ENCODE measurements around the gene RAP1GDS1.
"Not testable (repeated sequence)": the region's sequence is repeated elsewhere in the genome, so short reads cannot be mapped to it uniquely, and the experiment has no call there.

RAP1GDS1 gene

DNA sequence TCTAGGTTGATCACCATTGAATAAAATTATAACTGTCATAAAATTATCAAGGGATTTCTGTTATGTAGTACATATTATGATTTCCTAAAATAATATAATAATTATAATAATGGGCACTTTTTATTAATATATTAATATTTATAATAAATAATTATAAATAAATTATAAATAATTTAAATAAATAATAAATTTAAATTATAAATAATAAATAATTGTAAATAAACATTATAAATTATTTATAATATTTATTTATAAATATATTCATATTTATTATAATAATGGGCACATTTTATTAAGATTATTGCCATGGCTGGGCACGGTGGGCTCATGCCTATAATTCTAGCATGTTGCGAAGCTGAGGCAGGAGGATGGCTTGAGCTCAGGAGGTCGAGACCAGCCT is 24.5 kb downstream of the RAP1GDS1 start:
- FAIRE-seq (no peak), DNase-seq (ENCODE audit: insufficient read length, low spot score) (no peak)

DNA sequence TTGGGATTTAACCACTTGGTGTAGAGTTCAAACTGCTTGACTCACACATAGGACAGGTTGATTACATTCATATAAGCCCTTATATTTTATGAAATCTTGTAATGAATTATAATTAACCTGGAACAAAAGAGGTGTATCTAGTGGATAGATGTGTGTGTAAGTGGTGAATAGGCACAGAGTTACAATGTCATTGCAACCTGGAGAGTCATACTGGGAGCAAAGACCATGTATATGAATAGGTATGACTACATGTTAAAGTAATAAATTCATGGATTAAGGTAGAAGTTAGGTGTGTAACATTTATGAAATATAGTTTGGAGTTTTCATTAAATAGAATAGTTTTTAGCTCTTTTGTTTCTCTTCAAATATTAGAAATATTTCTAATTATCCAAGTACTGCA is 26.1 kb downstream of the RAP1GDS1 start:
- FAIRE-seq (no peak), DNase-seq (ENCODE audit: insufficient read length, low spot score) (no peak)

DNA sequence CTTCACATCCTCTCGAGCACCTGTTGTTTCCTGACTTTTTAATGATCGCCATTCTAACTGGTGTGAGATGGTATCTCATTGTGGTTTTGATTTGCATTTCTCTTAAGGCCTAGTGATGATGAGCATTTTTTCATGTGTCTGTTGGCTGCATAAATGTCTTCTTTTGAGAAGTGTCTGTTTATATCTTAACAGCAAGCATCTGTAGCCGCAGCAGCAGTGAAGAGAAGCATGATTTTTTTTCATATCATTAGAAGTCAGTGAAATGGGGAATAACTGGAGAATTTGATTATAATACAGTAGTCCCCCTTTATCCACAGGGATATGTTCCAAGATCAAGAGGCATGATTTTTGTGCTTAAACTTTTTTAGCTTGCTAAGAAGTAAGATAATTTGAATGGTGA is 27.5 kb downstream of the RAP1GDS1 start:
- FAIRE-seq; DNase-seq (ENCODE audit: insufficient read length, low spot score): not testable (repeated sequence)

DNA sequence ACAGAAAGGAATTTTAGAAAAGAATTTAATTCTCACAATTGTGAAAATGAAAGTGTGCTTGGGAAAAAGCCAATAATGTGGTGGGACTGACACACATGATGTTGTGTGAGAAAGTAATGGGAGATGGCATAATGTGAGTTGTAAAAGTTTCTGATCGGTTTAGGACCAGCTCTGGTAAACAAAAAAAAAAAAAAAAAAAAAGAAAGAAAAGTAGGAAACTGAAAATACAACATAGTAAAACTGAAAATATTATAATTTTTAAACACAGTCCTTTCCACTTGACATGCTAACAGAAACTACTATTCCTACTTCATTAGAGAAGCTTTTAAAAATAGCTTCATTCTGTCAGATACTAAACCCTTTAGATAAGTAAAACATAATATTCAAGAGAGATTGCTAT is 28.2 kb downstream of the RAP1GDS1 start:
- FAIRE-seq (no peak), DNase-seq (ENCODE audit: insufficient read length, low spot score) (no peak)

DNA sequence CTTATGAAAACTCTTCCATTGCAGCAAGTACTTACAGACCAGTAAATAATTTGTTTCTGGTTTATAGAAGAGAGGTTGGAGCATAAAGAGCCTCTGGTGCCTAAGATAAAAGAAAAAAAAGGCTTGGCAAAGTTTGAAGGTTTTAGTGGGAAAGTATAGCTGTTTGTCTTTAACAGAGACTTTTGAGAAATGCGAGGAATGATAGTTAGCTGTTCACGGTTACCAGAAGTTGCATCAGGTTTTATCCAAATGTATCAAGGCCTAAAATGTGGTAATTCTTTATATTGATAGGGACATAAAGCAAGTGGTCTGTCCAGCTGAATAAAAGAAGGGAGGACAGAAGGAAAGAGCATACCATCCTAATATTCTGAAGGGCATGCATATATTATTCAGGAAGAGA is 29.3 kb downstream of the RAP1GDS1 start:
- DNase-seq (ENCODE audit: insufficient read length, low spot score) = no peak
- no peak for FAIRE-seq

DNA sequence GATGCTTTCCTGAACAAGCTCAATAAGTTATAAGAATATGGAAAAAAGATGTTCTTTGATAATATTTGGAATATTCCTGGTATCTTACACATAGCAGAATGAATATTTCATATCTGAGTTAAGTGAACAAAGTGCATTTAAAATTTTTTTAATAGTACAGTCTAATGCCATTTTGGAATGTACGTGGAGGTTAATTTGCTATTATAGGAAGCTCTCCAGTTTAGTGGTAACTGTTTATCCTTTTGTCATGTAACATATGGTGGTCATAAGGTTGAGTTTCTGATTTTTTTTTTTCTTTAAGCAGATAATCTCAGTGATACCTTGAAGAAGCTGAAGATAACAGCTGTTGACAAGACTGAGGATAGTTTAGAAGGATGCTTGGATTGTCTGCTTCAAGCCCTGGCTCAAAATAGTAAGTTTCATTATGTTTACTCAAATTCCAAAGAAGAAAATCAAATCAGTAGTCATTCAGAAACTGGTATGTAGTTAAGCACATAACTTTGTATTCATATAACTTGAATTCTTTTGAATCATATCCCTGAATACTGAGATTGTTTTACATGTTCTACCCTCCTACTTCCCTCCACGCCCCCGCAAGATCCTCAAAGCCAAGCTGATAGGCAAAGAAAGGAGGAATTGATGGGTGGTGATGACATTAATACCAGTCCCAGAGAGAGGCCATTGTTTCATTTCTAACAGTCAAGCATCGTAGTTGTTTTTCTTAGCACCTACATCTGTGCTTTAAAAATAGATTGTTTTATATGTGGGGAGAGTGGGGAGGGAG is 32.1 kb downstream of the RAP1GDS1 start:
- DNase-seq (ENCODE audit: insufficient read length, low spot score) (no peak), FAIRE-seq (no peak)

DNA sequence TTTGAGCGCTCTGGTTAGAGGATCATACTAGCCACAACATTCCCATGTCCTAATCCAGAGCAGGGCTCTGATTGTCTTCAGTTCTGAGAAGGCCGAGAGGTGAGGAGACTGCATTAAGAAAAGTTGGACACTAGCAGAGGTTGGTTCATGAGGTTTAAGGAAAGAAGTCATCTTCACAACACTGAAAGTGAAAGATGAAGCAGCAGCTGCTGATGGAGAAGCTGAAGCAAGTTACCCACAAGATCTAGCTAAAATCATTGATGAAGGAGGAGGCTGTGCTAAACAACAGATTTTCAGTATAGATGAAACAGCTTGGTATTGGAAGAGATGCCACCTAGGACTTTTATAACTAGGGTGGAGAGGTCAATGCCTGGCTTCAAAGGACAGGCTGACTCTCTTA is 36.8 kb downstream of the RAP1GDS1 start:
- no peak for FAIRE-seq
- no peak for DNase-seq (ENCODE audit: insufficient read length, low spot score)

DNA sequence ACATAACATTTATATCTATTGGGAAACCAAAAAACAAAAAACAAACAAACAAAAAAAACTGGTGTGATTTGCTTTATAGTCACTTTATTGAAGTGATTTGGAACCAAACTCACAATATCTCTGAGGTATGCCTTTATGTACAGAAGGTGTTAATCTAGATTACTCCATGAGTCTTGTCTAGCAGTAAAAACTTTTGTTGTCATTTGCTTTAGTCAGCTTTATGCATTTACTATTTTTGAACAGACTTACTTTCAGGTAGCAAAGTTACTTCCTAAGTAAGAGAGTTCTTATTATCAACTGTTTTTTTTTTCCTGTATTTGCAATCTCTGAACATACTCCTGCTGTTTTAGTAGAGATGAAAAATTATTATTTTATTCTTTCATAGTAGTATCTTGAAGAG is 39.5 kb downstream of the RAP1GDS1 start:
- DNase-seq (ENCODE audit: insufficient read length, low spot score) (no peak), FAIRE-seq (no peak)

DNA sequence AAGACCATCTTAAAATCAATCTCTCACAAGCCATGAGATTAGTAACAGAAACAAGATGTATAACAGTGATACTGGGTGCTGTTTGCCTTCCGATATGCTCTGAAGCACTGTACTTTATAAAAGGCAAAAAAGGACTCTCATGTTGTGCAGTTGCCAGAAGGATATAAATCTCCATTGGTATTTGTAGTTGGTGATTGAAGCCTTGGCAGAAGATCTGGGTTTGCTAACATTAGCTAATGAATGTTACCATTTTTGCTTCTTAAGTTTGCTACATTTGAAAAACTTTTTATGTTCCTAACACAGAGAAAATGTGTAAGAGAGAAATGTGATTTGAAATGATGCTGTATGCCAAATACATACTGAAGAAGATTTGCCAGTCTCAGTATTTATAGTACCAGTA is 44.4 kb downstream of the RAP1GDS1 start:
- no peak for FAIRE-seq

DNA sequence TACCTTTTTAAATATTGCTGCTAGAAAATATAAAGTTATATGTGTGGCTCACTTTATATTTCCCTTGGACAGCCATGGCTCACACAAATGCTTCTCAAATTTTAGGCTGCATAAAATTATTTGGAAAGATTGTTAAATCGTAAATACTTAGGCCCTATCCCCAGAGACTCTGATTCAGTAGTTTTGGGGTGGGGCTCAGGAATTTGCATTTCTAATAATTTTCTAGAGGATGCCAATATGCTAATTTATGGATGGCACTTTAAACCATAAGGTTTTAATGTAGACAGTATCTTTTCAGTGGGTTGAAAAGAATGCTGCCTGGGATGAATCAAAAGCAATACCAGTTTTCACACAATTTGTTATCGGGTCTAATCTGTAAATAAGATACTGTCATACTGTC is 49.7 kb downstream of the RAP1GDS1 start:
- no peak for FAIRE-seq

More for the DNA sequence above, 44.4 kb downstream of the RAP1GDS1 start:
- DNase-seq (ENCODE audit: insufficient read length, low spot score) = no peak

DNA sequence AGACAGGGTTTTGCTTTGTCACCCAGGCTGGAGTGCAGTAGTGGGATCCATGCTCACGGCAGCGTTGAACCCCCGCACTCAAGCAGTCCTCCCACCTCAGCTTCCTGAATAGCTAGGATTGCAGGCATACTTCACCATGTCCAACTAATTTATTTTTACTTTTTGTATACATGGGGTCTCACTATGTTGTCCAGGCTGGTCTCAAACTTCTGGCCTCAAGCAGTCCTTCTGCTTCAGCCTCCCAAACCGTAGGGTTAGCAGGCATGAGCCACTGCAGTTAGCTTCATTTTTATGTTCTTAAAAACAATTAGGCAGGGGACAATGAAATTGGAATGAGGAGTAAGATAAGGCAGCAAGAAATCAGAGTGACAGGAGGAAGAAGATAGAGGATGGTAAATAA is 50.5 kb downstream of the RAP1GDS1 start:
- DNase-seq (ENCODE audit: insufficient read length, low spot score) (no peak), FAIRE-seq (no peak)

More for the DNA sequence above, 49.7 kb downstream of the RAP1GDS1 start:
- DNase-seq (ENCODE audit: insufficient read length, low spot score) = no peak

DNA sequence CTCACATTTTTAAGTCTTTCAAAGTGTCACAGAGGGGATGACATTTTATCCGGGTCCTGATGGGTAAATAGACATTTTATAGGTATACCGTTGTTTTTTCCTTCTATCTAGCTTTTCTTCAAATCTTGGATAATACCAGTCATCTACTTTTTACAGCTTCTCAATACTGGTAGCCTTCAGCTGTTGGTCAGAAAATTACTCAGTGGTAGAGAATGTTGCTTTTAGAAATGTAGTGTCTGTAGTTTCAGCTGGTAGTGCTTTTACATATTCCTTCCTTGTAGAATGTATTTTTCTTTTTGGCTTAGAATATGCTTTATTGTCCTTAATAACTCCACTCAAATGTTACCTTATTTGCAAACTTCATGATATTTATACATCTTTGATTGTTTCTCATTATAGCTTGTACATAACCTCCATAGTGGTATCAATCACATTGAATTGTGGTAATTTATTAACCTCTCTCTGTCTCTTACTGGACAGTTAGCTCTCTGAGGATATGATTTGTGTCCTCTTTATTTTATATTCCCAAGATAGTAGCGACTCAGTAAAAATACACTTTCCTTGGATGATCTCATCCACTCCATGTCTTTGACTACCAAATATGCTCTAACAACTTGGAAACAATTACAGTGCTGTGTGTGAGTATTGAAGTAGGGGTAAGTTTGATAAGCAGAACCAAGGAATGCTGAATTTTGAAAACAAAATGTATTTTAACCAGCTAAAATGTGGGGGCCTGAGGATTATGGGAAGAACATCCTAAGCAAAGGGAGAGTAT is 53.8 kb downstream of the RAP1GDS1 start:
- no peak for DNase-seq (ENCODE audit: insufficient read length, low spot score)
- FAIRE-seq = no peak

DNA sequence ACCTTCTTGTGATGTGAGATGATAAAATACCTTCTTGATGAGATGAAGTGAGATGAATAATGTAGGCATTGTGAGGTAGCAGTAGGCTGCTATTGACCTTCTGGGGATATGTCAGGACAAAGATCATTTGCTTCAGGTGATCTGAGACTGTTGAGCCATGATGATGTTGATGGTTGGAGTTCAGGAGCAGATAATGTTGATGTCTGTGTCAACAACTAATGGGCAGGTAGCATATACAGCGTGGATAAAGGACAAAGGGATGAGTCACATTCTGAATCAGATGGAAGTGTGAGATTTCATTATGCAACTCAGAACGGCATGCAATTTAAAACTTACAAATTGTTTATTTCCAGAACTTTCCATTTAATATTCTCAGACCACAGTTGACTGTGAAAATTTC is 57.3 kb downstream of the RAP1GDS1 start:
- no peak for DNase-seq (ENCODE audit: insufficient read length, low spot score)
- FAIRE-seq = no peak

DNA sequence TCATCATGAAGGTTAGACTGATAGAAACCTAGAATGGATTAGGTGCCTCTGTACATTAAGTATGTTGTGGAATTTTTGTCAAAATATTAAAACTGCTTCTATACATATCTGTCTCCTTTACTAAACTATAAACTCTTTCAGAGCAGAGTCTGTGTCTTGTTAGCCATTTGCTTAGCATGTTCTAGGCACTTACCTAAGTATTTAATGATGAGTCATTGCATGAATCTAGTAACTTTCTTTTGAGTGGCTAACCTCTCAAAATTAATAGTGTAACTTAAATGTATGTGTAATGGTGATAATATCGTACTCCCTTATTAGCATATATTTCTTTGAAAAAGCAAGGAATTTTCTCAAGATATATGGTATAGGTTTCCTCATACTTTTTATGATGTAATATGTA is 57.8 kb downstream of the RAP1GDS1 start:
- DNase-seq (ENCODE audit: insufficient read length, low spot score) = no peak
- no peak for FAIRE-seq

DNA sequence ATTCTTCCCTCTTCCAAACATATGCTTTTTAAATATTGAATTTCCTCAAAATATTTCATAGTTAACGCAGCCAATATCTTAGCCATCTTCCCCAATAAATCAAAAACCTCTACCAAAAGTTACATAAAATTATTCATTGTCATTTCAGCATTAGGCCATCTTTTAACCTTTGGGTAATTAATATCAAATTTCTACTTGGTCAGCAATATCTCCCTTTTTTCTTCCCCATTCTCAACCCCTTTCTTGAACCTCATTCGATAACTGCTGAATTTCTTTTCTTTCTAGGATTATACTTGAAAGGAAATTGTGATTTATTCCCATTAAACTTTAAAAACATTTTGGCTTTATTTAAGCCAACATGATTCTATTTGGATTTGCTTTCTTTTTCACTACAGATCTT is 65.0 kb downstream of the RAP1GDS1 start:
- FAIRE-seq (no peak), DNase-seq (ENCODE audit: insufficient read length, low spot score) (no peak)

DNA sequence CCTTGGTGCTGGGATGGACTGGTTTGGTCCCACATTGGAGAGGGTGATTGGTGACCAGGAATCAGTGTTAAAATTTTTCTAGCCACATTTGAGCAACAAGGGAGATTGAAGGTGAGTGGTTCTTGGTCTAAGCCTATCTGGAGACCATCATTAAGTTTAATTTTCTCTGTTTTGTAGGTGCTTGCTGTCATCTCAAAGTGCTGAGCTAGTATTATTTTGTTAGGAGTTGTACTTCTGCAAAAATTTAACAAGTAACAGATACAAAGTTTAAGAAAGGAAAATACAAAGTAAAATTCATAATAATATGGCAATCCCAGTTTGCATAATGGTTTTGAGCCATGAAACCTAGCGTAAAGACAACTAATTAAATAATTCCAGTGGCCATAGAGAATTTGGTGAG is 66.5 kb downstream of the RAP1GDS1 start:
- FAIRE-seq (no peak), DNase-seq (ENCODE audit: insufficient read length, low spot score) (no peak)

DNA sequence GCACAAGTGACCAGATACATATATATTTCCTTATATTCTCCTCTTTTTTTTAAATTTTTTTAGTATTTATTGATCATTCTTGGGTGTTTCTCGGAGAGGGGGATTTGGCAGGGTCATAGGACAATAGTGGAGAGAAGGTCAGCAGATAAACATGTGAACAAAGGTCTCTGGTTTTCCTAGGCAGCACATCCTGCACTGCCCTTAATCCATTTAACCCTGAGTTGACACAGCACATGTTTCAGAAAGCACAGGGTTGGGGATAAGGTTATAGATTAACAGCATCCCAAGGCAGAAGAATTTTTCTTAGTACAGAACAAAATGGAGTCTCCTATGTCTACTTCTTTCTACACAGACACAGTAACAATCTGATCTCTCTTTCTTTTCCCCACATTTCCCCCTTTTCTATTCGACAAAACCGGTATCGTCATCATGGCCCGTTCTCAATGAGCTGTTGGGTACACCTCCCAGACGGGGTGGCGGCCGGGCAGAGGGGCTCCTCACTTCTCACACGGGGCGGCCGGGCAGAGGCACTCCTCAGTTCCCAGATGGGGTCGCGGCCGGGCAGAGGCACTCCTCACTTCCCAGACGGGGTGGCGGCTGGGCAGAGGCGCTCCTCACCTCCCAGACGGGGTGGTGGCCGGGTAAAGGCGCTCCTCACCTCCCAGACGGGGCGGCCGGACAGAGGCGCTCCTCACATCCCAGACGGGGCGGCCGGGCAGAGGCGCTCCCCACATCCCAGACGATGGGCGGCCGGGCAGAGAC is 68.9 kb downstream of the RAP1GDS1 start:
- DNase-seq (ENCODE audit: insufficient read length, low spot score); FAIRE-seq: not testable (repeated sequence)

DNA sequence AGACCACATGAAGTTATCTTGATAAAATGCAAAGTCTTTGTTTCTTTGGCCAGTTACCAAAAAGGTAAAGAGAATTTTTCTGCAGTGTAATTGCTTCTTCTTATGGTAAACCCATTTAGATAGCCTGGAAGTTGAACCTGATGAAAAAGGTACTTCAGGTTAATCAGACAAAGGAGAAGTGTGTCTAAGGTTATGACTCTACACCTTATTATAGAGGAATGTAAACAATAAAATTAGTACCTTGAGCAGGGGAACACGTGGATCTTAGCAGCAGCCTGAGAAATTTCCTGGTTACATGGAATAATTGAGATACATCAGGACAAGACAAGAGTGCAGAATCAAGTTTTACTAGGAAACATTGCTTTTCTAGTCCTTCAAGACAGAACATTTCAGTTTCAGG is 70.8 kb downstream of the RAP1GDS1 start:
- DNase-seq (ENCODE audit: insufficient read length, low spot score) (no peak), FAIRE-seq (no peak)

DNA sequence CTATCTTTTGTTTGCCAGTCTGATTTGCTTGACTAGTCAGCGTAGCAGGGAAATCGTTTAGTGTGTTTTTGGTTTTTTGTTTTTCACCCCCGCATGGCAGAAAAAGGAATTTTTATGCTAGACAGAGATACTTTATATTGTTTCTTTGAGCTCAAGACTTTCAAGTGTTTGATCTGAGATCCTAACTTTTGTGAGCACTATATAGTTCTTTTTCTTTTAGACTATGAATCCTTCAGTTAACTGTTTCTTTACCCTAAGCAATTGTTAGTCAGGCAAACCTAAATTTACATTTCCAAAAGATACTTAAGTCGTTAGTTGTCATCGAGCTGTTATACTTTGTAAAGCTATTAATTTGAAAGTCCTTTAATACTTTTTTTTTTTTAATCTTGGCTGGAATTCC is 73.3 kb downstream of the RAP1GDS1 start:
- DNase-seq (ENCODE audit: insufficient read length, low spot score) (no peak), FAIRE-seq (no peak)

DNA sequence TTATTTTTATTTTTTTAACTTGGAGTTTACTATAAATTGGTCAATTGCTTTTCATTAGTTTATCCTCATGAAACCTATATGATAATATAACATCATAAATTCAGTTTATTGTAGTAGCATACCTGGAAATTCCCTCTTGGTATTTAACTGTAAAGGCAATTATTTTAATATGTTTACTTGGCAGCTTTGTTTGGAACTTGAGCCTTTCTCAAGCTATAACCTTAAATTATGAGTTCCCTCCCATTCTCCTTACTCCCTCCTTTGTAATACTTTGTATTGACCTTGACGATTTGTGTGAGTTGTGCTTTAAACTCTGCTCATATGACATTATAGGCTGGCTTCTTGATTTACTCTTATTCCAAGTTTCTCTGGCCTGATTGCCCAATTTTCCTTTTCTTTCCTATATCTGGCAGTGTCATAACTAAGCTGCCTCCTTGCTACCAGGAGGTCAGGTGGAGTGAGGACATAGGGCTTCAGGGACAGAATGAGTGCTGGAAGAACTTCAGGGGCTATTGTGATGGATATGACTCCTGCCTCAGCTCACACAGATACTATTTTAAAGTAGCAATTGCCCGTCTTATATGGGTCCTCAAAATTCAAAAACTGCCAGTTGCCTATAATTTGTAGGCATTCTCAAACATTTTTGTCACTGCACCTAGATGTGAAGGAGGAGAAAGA is 77.7 kb downstream of the RAP1GDS1 start:
- DNase-seq (ENCODE audit: insufficient read length, low spot score) (no peak), FAIRE-seq (no peak)

DNA sequence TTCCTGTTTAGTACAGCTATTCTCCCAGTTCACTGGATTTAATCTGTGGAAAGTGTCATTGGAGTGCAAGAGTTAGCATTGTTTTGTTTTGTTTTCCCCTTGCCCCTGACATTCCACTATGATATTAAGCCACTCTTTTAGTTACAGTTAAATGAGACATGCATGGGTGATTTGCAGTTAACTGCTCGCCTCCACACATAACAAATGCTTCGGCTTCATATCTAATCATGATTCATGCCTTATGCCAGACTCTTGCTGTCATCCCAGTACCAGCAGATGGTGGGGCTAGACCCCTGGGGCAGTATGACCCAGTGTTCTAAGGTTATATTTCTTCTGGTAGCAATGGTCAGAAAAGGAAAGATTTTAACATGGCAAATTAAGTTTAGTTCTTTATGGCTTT is 80.1 kb downstream of the RAP1GDS1 start:
- DNase-seq (ENCODE audit: insufficient read length, low spot score) (peak; percentile 6), FAIRE-seq (no peak)
